ENCODE measurements around the gene IFFO2.

The IFFO2 gene

GRCh38 chr1:18956193-18957135, at the start of gene IFFO2:
IFFO2 (minus strand) TSS chr1:18956676; CDS start chr1:18956332, 344 bp downstream.
- Mint-ChIP-seq H3K27me3 (no peaks in the 10 kb centered on the region), H3K36me3 (ENCODE audit: low read depth) (peaks cover 33% of the 10 kb centered on the region), H3K4me1 (ENCODE audit: low read depth) (peaks cover 63% of the 10 kb centered on the region), H3K27ac (peak within 1 kb of the TSS; percentile 85), H3K4me3 (peak within 1 kb of the TSS; percentile 91), H3K9me3 (no peaks in the 10 kb centered on the region)
- peak; percentile 100 for DNase-seq

- Mint-ChIP-seq H3K4me1 (ENCODE audit: low read depth) (peaks cover 60% of the 10 kb centered on the region), H3K9me3 (peaks cover 15% of the 10 kb centered on the region), H3K27me3 (peaks cover 8% of the 10 kb centered on the region), H3K36me3 (ENCODE audit: low read depth) (peaks cover 11% of the 10 kb centered on the region), H3K27ac (no peak overlapping the region), H3K4me3 (no peak overlapping the region)
- DNase-seq: no peak
Observed at GRCh38 chr1:19006000-19006399, 49.5 kb upstream of the IFFO2 start.

GRCh38 chr1:19003371-19004290, 47.2 kb upstream of the IFFO2 start:
- DNase-seq: no peak
- Mint-ChIP-seq H3K27me3 (peaks cover 8% of the 10 kb centered on the region), H3K4me3 (peak overlapping the region; percentile 34), H3K36me3 (ENCODE audit: low read depth) (peaks cover 14% of the 10 kb centered on the region), H3K9me3 (peaks cover 25% of the 10 kb centered on the region), H3K27ac (peak overlapping the region; percentile 89), H3K4me1 (ENCODE audit: low read depth) (peaks cover 43% of the 10 kb centered on the region)

GRCh38 chr1:19000065-19000464, 43.6 kb upstream of the IFFO2 start:
- Mint-ChIP-seq H3K4me3 (no peak overlapping the region), H3K27me3 (no peaks in the 10 kb centered on the region), H3K36me3 (ENCODE audit: low read depth) (peaks cover 14% of the 10 kb centered on the region), H3K9me3 (peaks cover 25% of the 10 kb centered on the region), H3K4me1 (ENCODE audit: low read depth) (peaks cover 43% of the 10 kb centered on the region), H3K27ac (no peak overlapping the region)
- no peak for DNase-seq

GRCh38 chr1:18999359-18999758, 42.9 kb upstream of the IFFO2 start:
- H3K27me3 Mint-ChIP-seq: no peaks in the 10 kb centered on the region

GRCh38 chr1:18998016-18998724, 41.7 kb upstream of the IFFO2 start:
- DNase-seq: no peak
- Mint-ChIP-seq H3K4me1 (ENCODE audit: low read depth) (peaks cover 33% of the 10 kb centered on the region), H3K27ac (no peak overlapping the region), H3K36me3 (ENCODE audit: low read depth) (peaks cover 12% of the 10 kb centered on the region), H3K27me3 (no peaks in the 10 kb centered on the region), H3K9me3 (peaks cover 20% of the 10 kb centered on the region), H3K4me3 (no peak overlapping the region)

More at GRCh38 chr1:18999359-18999758, 42.9 kb upstream of the IFFO2 start:
- DNase-seq: no peak
- Mint-ChIP-seq H3K4me3 (no peak overlapping the region), H3K4me1 (ENCODE audit: low read depth) (peaks cover 43% of the 10 kb centered on the region), H3K9me3 (peaks cover 25% of the 10 kb centered on the region), H3K36me3 (ENCODE audit: low read depth) (peaks cover 14% of the 10 kb centered on the region), H3K27ac (no peak overlapping the region)

GRCh38 chr1:18997508-18997907, 41.0 kb upstream of the IFFO2 start:
- H3K9me3 Mint-ChIP-seq: peaks cover 20% of the 10 kb centered on the region
- H3K4me1 Mint-ChIP-seq (ENCODE audit: low read depth): peaks cover 28% of the 10 kb centered on the region
- no peaks in the 10 kb centered on the region for H3K27me3 Mint-ChIP-seq
- H3K4me3 Mint-ChIP-seq: no peak overlapping the region
- no peak overlapping the region for H3K27ac Mint-ChIP-seq
- DNase-seq: no peak
- H3K36me3 Mint-ChIP-seq (ENCODE audit: low read depth): peaks cover 11% of the 10 kb centered on the region

GRCh38 chr1:18996548-18997177, 40.2 kb upstream of the IFFO2 start:
- peaks cover 21% of the 10 kb centered on the region for H3K4me1 Mint-ChIP-seq (ENCODE audit: low read depth)
- H3K4me3 Mint-ChIP-seq: no peak overlapping the region
- no peak overlapping the region for H3K27ac Mint-ChIP-seq
- no peak for DNase-seq
- H3K27me3 Mint-ChIP-seq: no peaks in the 10 kb centered on the region
- H3K9me3 Mint-ChIP-seq: peaks cover 17% of the 10 kb centered on the region
- peaks cover 9% of the 10 kb centered on the region for H3K36me3 Mint-ChIP-seq (ENCODE audit: low read depth)

GRCh38 chr1:18994381-18994780, 37.9 kb upstream of the IFFO2 start:
- peaks cover 11% of the 10 kb centered on the region for H3K4me1 Mint-ChIP-seq (ENCODE audit: low read depth)
- peak; percentile 3 for DNase-seq
- peaks cover 2% of the 10 kb centered on the region for H3K9me3 Mint-ChIP-seq

GRCh38 chr1:18992646-18993045, 36.2 kb upstream of the IFFO2 start:
- Mint-ChIP-seq H3K27ac (no peak overlapping the region), H3K4me3 (no peak overlapping the region), H3K9me3 (no peaks in the 10 kb centered on the region), H3K27me3 (no peaks in the 10 kb centered on the region), H3K4me1 (ENCODE audit: low read depth) (peaks cover 11% of the 10 kb centered on the region), H3K36me3 (ENCODE audit: low read depth) (no peaks in the 10 kb centered on the region)
- no peak for DNase-seq

More at GRCh38 chr1:18994381-18994780, 37.9 kb upstream of the IFFO2 start:
- no peaks in the 10 kb centered on the region for H3K27me3 Mint-ChIP-seq
- H3K36me3 Mint-ChIP-seq (ENCODE audit: low read depth): no peaks in the 10 kb centered on the region
- no peak overlapping the region for H3K4me3 Mint-ChIP-seq
- H3K27ac Mint-ChIP-seq: no peak overlapping the region

- H3K27me3 Mint-ChIP-seq: no peaks in the 10 kb centered on the region
- no peaks in the 10 kb centered on the region for H3K36me3 Mint-ChIP-seq (ENCODE audit: low read depth)
- no peak overlapping the region for H3K4me3 Mint-ChIP-seq
- H3K9me3 Mint-ChIP-seq: no peaks in the 10 kb centered on the region
- DNase-seq: no peak
- no peak overlapping the region for H3K27ac Mint-ChIP-seq
- peaks cover 5% of the 10 kb centered on the region for H3K4me1 Mint-ChIP-seq (ENCODE audit: low read depth)
Observed at GRCh38 chr1:18991585-18991984, 35.1 kb upstream of the IFFO2 start.

GRCh38 chr1:18989896-18990295, 33.4 kb upstream of the IFFO2 start:
- H3K4me3 Mint-ChIP-seq: no peak overlapping the region
- H3K4me1 Mint-ChIP-seq (ENCODE audit: low read depth): no peaks in the 10 kb centered on the region
- DNase-seq: no peak
- H3K27ac Mint-ChIP-seq: no peak overlapping the region
- no peaks in the 10 kb centered on the region for H3K36me3 Mint-ChIP-seq (ENCODE audit: low read depth)
- no peaks in the 10 kb centered on the region for H3K9me3 Mint-ChIP-seq
- H3K27me3 Mint-ChIP-seq: no peaks in the 10 kb centered on the region

GRCh38 chr1:18989176-18989799, 32.8 kb upstream of the IFFO2 start:
- no peak for DNase-seq
- no peaks in the 10 kb centered on the region for H3K36me3 Mint-ChIP-seq (ENCODE audit: low read depth)
- no peaks in the 10 kb centered on the region for H3K9me3 Mint-ChIP-seq
- H3K4me1 Mint-ChIP-seq (ENCODE audit: low read depth): no peaks in the 10 kb centered on the region
- no peaks in the 10 kb centered on the region for H3K27me3 Mint-ChIP-seq
- no peak overlapping the region for H3K27ac Mint-ChIP-seq
- no peak overlapping the region for H3K4me3 Mint-ChIP-seq
